Vagina (tissue), 2 donors: ENCODE results near the gene KIAA0232. TPM values are rescaled to one million over a fixed set of nuclear protein-coding genes. Genes with fewer than 3 reads are reported as not detected.

Source experiments
- DNase-seq, 2 donors: peaks; one replicate each; pipeline ENCODE4 v3.0.0-alpha.2; 2017; ENCODE audit errors: extremely low spot score in 2 of 2
- H3K27ac ChIP-seq: fragments of 200-600 bp; sonication (generic); one replicate; pipeline ENCODE4 v1.5.1; 2019
- H3K27me3 ChIP-seq: fragments of 200-600 bp; sonication (generic); one replicate; pipeline ENCODE4 v1.5.1; 2019
- H3K36me3 ChIP-seq, 2 donors: fragments of 200-600 bp; sonication (generic); one replicate each; pipeline ENCODE4 v1.5.1; 2017 to 2019
- H3K4me1 ChIP-seq: fragments of 200-600 bp; sonication (generic); one replicate; pipeline ENCODE4 v1.5.1; 2019
- H3K4me3 ChIP-seq, 2 donors: fragments of 200-600 bp; sonication (generic); 1 replicate in 1 of 2; 2 replicates in 1 of 2; pipeline ENCODE4 v1.5.1; 2016 to 2019
- H3K9me3 ChIP-seq: fragments of 200-600 bp; sonication (generic); one replicate; pipeline ENCODE4 v1.5.1; 2019
- CTCF ChIP-seq, 3 experiments: fragments of 450-650 bp in 2 of 3; fragments of 200-600 bp in 1 of 3; sonication (generic) in 1 of 3; IDR thresholded peaks; one replicate each; pipeline ENCODE4 v1.5.1; 2017 to 2019; ENCODE audit warnings: antibody characterized with exemption in 3 of 3, mild to moderate bottlenecking in 2 of 3, moderate library complexity in 2 of 3
- POLR2A ChIP-seq, 2 donors: fragments of 450-650 bp; IDR thresholded peaks; one replicate each; pipeline ENCODE4 v1.6.1; 2017; ENCODE audit warnings: antibody characterized with exemption in 2 of 2, mild to moderate bottlenecking in 2 of 2, moderate library complexity in 2 of 2
- POLR2AphosphoS5 ChIP-seq, 2 donors: sonication (generic); formaldehyde crosslinking; IDR thresholded peaks; one replicate each; pipeline ENCODE4 v1.9.0; 2017; ENCODE audit warnings: antibody characterized with exemption in 2 of 2, mild to moderate bottlenecking in 2 of 2, low read depth in 1 of 2; ENCODE audit not compliant: insufficient read depth in 1 of 2
- intact Hi-C: fragments of 100-400 bp; cut with DNase I; formaldehyde crosslinking; loops from one replicate; pipeline ENCODE4 v1.15.1; 2023
- total RNA-seq: library from RNA; depleted of rRNA; stranded (reverse); fragments of >200 nt; gene quantifications from one replicate; pipeline ENCODE4 v1.2.3, GENCODE V29; 2016

Gene KIAA0232
- total RNA-seq, 1 donor from 2014 or later, result 29.0 TPM

GRCh38 chr4:6894528-6895498 is 112.3 kb downstream of the KIAA0232 start:
- H3K4me3 ChIP-seq, result no peak overlapping the region
- no peaks in the 10 kb centered on the region for H3K36me3 ChIP-seq
- H3K27me3 ChIP-seq, result no peaks in the 10 kb centered on the region
- H3K9me3 ChIP-seq, result no peaks in the 10 kb centered on the region
- DNase-seq, result no peak
- no peak overlapping the region for H3K27ac ChIP-seq
- H3K4me1 ChIP-seq, result peaks cover 17% of the 10 kb centered on the region
- no peak for TF ChIP-seq CTCF (IDR thresholded peaks at IDR 0.05)
- TF ChIP-seq POLR2AphosphoS5 (IDR thresholded peaks at IDR 0.05; ENCODE audit: insufficient read depth in 1 of 2, low read depth in 1 of 2), result no peak
- no peak for TF ChIP-seq POLR2A (IDR thresholded peaks at IDR 0.05)
- intact Hi-C loops, result no loop called here

- intact Hi-C loops, result no loop called here
- H3K27me3 ChIP-seq, result no peaks in the 10 kb centered on the region
- H3K4me1 ChIP-seq, result peaks cover 17% of the 10 kb centered on the region
- DNase-seq, result no peak
- TF ChIP-seq POLR2A (IDR thresholded peaks at IDR 0.05), result no peak
- no peak for TF ChIP-seq POLR2AphosphoS5 (IDR thresholded peaks at IDR 0.05; ENCODE audit: insufficient read depth in 1 of 2, low read depth in 1 of 2)
- no peak for TF ChIP-seq CTCF (IDR thresholded peaks at IDR 0.05)
- no peaks in the 10 kb centered on the region for H3K36me3 ChIP-seq
- no peaks in the 10 kb centered on the region for H3K9me3 ChIP-seq
- H3K4me3 ChIP-seq, result no peak overlapping the region
- H3K27ac ChIP-seq, result no peak overlapping the region
Measured at GRCh38 chr4:6896035-6896434, 113.5 kb downstream of the KIAA0232 start.

- intact Hi-C loops, result no loop called here
- no peak overlapping the region for H3K27ac ChIP-seq
- H3K9me3 ChIP-seq, result no peaks in the 10 kb centered on the region
- TF ChIP-seq POLR2A (IDR thresholded peaks at IDR 0.05) (no peak), CTCF (IDR thresholded peaks at IDR 0.05) (no peak), POLR2AphosphoS5 (IDR thresholded peaks at IDR 0.05; ENCODE audit: insufficient read depth in 1 of 2, low read depth in 1 of 2) (no peak)
- H3K4me3 ChIP-seq, result no peak overlapping the region
- no peak for DNase-seq
- no peaks in the 10 kb centered on the region for H3K4me1 ChIP-seq
- H3K27me3 ChIP-seq, result no peaks in the 10 kb centered on the region
- H3K36me3 ChIP-seq, result no peaks in the 10 kb centered on the region
Measured at GRCh38 chr4:6898763-6899162, 116.2 kb downstream of the KIAA0232 start.

- Histone ChIP-seq H3K36me3 (no peaks in the 10 kb centered on the region), H3K9me3 (no peaks in the 10 kb centered on the region), H3K4me3 (no peak overlapping the region), H3K27me3 (no peaks in the 10 kb centered on the region), H3K27ac (no peak overlapping the region), H3K4me1 (no peaks in the 10 kb centered on the region)
- DNase-seq, result no peak
- intact Hi-C loops, result no loop called here
- TF ChIP-seq POLR2A (IDR thresholded peaks at IDR 0.05), result no peak
- no peak for TF ChIP-seq CTCF (IDR thresholded peaks at IDR 0.05)
- TF ChIP-seq POLR2AphosphoS5 (IDR thresholded peaks at IDR 0.05; ENCODE audit: insufficient read depth in 1 of 2, low read depth in 1 of 2), result no peak
Measured at GRCh38 chr4:6900181-6900812, 117.8 kb downstream of the KIAA0232 start.
